OCI-LY1 (cell line): ENCODE data around the gene PRKACB.

ENCODE experiments used
- EZH2 ChIP-seq: fragments of 200-600 bp; sonication (generic), shearing (Covaris generic); IDR thresholded peaks from 2 replicates; pipeline ENCODE4 v1.8.0; 2017; ENCODE audit warnings: borderline replicate concordance, mixed run types, mild to moderate bottlenecking, antibody characterized with exemption, low read length, moderate library complexity, mixed read lengths
- TF ChIP-seq, protein P1 (sequence below): fragments of 200-600 bp; sonication (generic), shearing (Covaris generic); IDR thresholded peaks from 2 replicates; pipeline ENCODE4 v1.5.1; 2017; ENCODE audit warnings: mild to moderate bottlenecking, antibody characterized with exemption, low read length, moderate library complexity, mixed read lengths

DNA sequence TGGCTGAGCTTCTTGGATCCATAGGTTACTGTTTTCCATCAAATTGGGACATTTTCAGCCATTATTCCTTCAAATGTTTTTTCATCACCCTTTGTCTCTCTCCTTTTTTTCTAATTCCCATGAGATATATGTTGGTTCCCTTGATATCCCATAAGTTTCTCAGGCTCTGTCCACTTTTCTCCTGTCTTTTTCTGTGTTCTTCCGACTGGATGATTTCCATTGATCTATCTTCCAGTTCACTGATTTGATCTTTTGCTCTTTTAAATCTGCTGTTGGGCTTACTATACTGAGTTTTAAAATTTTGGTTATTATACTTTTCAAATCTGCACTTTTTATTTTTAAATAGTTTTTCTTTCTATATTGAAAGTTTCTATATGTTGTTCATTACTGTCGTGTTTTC lies 18.2 kb downstream of the PRKACB start:
- TF ChIP-seq, protein P1, sequence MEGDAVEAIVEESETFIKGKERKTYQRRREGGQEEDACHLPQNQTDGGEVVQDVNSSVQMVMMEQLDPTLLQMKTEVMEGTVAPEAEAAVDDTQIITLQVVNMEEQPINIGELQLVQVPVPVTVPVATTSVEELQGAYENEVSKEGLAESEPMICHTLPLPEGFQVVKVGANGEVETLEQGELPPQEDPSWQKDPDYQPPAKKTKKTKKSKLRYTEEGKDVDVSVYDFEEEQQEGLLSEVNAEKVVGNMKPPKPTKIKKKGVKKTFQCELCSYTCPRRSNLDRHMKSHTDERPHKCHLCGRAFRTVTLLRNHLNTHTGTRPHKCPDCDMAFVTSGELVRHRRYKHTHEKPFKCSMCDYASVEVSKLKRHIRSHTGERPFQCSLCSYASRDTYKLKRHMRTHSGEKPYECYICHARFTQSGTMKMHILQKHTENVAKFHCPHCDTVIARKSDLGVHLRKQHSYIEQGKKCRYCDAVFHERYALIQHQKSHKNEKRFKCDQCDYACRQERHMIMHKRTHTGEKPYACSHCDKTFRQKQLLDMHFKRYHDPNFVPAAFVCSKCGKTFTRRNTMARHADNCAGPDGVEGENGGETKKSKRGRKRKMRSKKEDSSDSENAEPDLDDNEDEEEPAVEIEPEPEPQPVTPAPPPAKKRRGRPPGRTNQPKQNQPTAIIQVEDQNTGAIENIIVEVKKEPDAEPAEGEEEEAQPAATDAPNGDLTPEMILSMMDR = no peak
- no peak for TF ChIP-seq EZH2
